BJ (cell line): ENCODE measurements around the gene NPSR1. TPM values are rescaled to one million over a fixed set of nuclear protein-coding genes. Genes with fewer than 3 reads are reported as not detected.
"Not testable (repeated sequence)": the region's sequence is repeated elsewhere in the genome, so short reads cannot be mapped to it uniquely, and the experiment has no call there.

ENCODE experiments used
- CTCF ChIA-PET: fragments of 350-600 bp; formaldehyde crosslinking; extraction: SDS; loops from one replicate; lab custom pipeline; 2021; ENCODE audit warnings: antibody characterized with exemption, inconsistent platforms; lab: Yijun Ruan, JAX
- POLR2A ChIA-PET: fragments of 300-600 bp; sonication (Branson Sonifier 250); formaldehyde crosslinking; extraction: SDS; loops from one replicate; lab custom pipeline; 2021; ENCODE audit warnings: antibody characterized with exemption; lab: Charles Lee
- DNase-seq: peaks from one replicate; pipeline ENCODE4 v3.0.0-alpha.2; 2011; ENCODE audit warnings: low read depth
- H3K27me3 ChIP-seq: 2 replicates; pipeline ENCODE4 v1.6.0; 2011; ENCODE audit warnings: low read length; ENCODE audit not compliant: control insufficient read depth, insufficient read depth
- H3K36me3 ChIP-seq: 2 replicates; pipeline ENCODE4 v1.5.1; 2011; ENCODE audit warnings: low read length; ENCODE audit not compliant: control insufficient read depth, insufficient read depth
- H3K4me3 ChIP-seq: 2 replicates; pipeline ENCODE4 v1.5.1; 2011; ENCODE audit warnings: low read depth, mild to moderate bottlenecking, control low read depth, low read length
- polyA minus RNA-seq: library from RNA; depleted of rRNA, polyadenylated mRNA; stranded (reverse); fragments of >200 nt; gene quantifications from 2 replicates; pipeline ENCODE4 v1.2.3, GENCODE V29; 2011; rRNA and poly(A)+ RNA removed
- polyA plus RNA-seq: library from polyadenylated mRNA; depleted of rRNA; stranded (reverse); fragments of >200 nt; gene quantifications from 2 replicates; pipeline ENCODE4 v1.2.3, GENCODE V29; 2011; rRNA removed
- TF ChIP-seq, protein P1 (sequence below): IDR thresholded peaks from 2 replicates; pipeline ENCODE4 v1.5.1; 2011; ENCODE audit warnings: low read depth, mild to moderate bottlenecking, control low read depth, inconsistent platforms, low read length, moderate library complexity; ENCODE audit not compliant: insufficient read depth

The NPSR1 gene, protein sequence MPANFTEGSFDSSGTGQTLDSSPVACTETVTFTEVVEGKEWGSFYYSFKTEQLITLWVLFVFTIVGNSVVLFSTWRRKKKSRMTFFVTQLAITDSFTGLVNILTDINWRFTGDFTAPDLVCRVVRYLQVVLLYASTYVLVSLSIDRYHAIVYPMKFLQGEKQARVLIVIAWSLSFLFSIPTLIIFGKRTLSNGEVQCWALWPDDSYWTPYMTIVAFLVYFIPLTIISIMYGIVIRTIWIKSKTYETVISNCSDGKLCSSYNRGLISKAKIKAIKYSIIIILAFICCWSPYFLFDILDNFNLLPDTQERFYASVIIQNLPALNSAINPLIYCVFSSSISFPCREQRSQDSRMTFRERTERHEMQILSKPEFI
- not detected in 2 replicates for polyA plus RNA-seq
- polyA minus RNA-seq = not detected in 2 replicates

DNA sequence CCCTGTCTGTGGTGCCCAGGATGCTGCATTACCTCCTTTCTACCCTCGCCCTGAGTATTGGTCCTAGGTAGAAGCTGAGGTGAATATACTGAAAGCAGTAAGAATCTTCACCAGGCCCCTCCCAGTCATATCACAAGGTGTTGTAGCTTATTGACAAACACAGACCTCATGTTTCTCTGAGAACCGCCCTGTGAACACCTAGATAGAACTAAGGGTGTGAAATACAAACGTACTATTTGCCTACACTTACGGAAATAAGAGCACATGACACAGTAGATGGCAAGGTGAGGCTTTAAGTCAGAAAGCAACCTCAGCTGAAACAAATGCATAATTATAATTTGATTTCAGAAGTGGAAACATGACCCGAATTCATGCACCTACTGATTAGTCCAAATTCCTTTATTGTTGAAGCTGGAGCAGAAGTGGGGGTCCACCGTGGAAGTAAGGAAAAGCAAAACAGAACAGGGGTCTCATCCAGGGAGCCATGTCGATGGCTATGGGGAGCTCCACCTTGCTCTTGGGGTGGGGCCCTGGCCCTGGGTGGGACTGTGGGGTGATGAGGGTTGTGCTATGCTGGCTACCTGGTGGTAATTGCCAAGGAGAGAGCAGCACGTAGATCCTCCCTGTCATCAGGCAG lies at the start of gene NPSR1:
TSS of gene NPSR1 (plus strand) at position 587 of the 637 bp plus-strand sequence. CDS start 195 bp downstream, outside the sequence.
- H3K27me3 ChIP-seq = no peaks in the 10 kb centered on the region
- no peak within 1 kb of the TSS for H3K4me3 ChIP-seq
- TF ChIP-seq, protein P1, sequence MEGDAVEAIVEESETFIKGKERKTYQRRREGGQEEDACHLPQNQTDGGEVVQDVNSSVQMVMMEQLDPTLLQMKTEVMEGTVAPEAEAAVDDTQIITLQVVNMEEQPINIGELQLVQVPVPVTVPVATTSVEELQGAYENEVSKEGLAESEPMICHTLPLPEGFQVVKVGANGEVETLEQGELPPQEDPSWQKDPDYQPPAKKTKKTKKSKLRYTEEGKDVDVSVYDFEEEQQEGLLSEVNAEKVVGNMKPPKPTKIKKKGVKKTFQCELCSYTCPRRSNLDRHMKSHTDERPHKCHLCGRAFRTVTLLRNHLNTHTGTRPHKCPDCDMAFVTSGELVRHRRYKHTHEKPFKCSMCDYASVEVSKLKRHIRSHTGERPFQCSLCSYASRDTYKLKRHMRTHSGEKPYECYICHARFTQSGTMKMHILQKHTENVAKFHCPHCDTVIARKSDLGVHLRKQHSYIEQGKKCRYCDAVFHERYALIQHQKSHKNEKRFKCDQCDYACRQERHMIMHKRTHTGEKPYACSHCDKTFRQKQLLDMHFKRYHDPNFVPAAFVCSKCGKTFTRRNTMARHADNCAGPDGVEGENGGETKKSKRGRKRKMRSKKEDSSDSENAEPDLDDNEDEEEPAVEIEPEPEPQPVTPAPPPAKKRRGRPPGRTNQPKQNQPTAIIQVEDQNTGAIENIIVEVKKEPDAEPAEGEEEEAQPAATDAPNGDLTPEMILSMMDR = no peak
- no peak for DNase-seq
- CTCF ChIA-PET = interaction anchor here (0.9 to 1.5 kb wide), 2 partner anchors 15 to 17 kb away, joined by 3 read pairs; no protein-coding TSS in a partner anchor
- no peaks in the 10 kb centered on the region for H3K36me3 ChIP-seq
- POLR2A ChIA-PET = no interaction called here

DNA sequence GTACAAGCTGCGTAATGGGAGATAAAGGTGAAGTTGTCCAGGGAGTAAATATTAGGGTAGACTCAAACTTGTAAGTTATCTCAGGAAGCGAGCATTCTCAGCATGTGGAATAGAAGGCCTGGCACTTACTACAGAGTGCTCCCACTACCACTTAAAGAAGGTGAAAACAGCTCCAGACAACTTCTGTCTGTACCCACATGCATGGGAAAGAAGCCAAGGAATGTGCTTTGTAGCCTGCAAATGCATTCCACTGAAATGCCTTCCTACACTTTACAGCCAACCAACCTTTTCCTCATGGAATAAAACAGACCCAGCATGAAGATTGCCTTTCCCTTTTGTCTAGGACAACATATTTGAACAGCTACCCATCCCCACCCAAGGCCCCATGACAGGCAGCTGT lies 45.4 kb upstream of the NPSR1 start:
- ChIA-PET POLR2A (no interaction called here), CTCF (interaction anchor here (1.1 kb wide), 1 partner anchor 15 kb away, joined by 3 read pairs; no protein-coding TSS in a partner anchor)
- no peak overlapping the region for H3K4me3 ChIP-seq
- H3K27me3 ChIP-seq = no peaks in the 10 kb centered on the region
- TF ChIP-seq, protein P1 = no peak
- DNase-seq = no peak
- no peaks in the 10 kb centered on the region for H3K36me3 ChIP-seq

DNA sequence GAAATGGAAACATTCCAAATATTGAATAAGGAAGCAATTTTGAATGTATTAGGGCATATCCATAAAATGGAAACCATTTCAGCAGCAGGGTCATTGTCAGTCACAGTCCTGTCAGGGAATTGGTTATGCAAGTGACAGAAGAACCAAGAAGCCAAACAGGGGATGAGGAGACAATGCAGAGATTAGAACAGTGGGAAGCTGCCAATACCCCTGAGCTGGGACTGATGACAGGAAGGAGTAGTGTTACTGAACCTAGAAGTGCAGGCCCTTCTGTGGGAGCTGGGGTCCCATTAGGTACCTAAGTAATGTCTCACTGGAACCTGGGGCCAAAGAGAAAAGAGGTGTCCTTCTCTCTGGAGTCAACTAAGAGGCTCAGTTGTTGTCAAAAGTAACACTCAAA lies 37.6 kb upstream of the NPSR1 start:
- Histone ChIP-seq H3K27me3 (no peaks in the 10 kb centered on the region), H3K4me3 (no peak overlapping the region), H3K36me3 (no peaks in the 10 kb centered on the region)
- DNase-seq = no peak
- ChIA-PET CTCF (no interaction called here), POLR2A (no interaction called here)
- TF ChIP-seq, protein P1 = no peak

DNA sequence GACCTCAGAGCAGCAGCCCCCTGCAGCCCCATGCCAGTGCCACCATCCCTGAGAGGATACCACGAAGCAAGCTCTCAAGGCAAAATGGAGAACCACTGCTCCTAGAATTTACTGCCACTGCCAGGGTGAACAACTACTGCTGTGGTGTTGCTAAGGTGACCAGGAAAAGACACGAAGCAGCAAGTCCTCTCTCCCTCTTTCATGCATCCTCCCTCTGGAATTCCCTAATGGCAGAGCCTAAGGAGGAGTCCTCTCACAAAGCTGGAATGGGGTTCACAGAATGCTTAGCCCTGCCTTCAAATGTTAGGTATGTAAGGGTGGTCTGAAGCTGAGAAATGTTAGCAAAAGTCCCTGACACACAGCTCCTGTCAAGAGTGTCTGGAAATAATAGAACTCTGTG lies 35.8 kb upstream of the NPSR1 start:
- Histone ChIP-seq H3K4me3 (no peak overlapping the region), H3K36me3 (no peaks in the 10 kb centered on the region), H3K27me3 (no peaks in the 10 kb centered on the region)
- DNase-seq = no peak
- POLR2A ChIA-PET = no interaction called here
- TF ChIP-seq, protein P1 = no peak
- CTCF ChIA-PET = no interaction called here

DNA sequence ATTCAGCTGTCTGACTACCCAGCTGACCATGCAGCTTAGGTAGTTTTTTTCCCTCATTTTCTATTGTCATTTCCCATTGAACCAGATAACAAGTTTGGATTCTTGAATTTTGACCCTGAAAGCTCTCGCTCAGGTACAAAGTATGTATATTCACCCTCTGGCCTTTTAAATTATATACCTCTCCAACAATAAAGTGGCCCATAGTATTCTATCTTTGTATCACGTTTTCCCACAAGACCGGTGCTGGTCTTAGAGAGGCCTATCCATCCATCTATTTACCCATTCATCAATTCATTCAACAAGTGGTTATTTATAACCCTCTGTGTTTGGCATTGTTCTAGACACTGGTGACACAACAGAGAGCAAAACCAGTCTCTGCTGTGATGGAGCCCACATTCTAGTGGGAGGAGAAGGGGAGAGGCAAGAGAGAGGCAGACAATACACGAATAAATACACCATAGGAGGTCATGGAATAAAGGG lies 35.2 kb upstream of the NPSR1 start:
- POLR2A ChIA-PET = no interaction called here
- no peaks in the 10 kb centered on the region for H3K36me3 ChIP-seq
- no peak overlapping the region for H3K4me3 ChIP-seq
- TF ChIP-seq, protein P1 = no peak
- no peaks in the 10 kb centered on the region for H3K27me3 ChIP-seq
- no peak for DNase-seq
- CTCF ChIA-PET = no interaction called here

DNA sequence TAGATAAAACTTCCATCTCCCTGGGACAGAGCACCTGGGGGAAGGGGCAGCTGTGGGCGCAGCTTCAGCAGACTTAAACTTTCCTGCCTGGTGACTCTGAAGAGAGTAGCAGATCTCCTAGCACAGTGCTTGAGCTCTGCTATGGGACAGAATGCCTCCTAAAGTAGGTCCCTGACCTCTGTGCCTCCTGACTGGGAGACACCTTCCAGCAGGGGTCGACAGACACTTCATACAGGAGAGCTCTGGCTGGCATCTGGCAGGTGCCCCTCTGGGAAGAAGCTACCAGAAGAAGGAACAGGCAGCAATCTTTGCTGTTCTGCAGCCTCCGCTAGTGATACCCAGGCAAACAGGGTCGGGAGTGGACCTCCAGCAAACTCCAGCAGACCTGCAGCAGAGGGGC lies 29.4 kb upstream of the NPSR1 start:
- H3K27me3 ChIP-seq, H3K36me3 ChIP-seq, DNase-seq, POLR2A ChIA-PET, H3K4me3 ChIP-seq, CTCF ChIA-PET: not testable (repeated sequence)
